ENCODE results near the gene PPP2R2B. TPM values are rescaled to one million over a fixed set of nuclear protein-coding genes. Genes with fewer than 3 reads are reported as not detected.

Gene PPP2R2B
- polyA plus RNA-seq, 2 of the 4 experiments (the other 2 are of a cell fraction) = not detected

DNA sequence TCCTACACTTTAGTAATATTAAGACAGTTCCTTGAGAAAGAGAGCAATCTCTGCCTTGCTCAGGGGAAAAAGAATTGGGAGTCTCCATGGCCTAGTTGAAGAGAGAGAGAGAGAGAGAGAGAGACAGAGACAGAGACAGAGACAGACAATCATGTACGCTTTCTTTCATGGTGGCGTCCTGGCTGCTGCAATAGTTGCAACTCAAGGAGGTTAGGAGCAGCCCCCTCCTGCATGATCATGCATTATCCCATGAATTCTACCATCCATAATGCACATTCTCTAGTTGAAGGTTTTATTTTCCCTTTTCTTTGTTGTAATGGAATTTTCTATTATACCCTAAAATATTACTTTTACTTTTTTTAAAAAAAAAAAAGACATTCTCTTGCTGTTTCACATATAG, 50.7 kb downstream of the PPP2R2B start:
- H3K9me3 ChIP-seq = no peaks in the 10 kb centered on the region
- ChIA-PET POLR2A (no interaction called here), CTCF (interaction anchor here (1.8 kb wide), 1 partner anchor 15 kb away, joined by 5 read pairs; no protein-coding TSS in a partner anchor)
- FAIRE-seq (no peak), ATAC-seq (no peak), DNase-seq (ENCODE audit: low read depth in 1 of 2, low spot score in 1 of 2) (no peak)
- H3K4me2 ChIP-seq = no peak overlapping the region
- no peak for TF ChIP-seq RNF2 (IDR thresholded peaks at IDR 0.05; ENCODE audit: borderline replicate concordance, low read depth)
- TF ChIP-seq, protein P1, sequence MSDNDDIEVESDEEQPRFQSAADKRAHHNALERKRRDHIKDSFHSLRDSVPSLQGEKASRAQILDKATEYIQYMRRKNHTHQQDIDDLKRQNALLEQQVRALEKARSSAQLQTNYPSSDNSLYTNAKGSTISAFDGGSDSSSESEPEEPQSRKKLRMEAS (IDR thresholded peaks at IDR 0.05) = no peak
- TF ChIP-seq, protein P2, sequence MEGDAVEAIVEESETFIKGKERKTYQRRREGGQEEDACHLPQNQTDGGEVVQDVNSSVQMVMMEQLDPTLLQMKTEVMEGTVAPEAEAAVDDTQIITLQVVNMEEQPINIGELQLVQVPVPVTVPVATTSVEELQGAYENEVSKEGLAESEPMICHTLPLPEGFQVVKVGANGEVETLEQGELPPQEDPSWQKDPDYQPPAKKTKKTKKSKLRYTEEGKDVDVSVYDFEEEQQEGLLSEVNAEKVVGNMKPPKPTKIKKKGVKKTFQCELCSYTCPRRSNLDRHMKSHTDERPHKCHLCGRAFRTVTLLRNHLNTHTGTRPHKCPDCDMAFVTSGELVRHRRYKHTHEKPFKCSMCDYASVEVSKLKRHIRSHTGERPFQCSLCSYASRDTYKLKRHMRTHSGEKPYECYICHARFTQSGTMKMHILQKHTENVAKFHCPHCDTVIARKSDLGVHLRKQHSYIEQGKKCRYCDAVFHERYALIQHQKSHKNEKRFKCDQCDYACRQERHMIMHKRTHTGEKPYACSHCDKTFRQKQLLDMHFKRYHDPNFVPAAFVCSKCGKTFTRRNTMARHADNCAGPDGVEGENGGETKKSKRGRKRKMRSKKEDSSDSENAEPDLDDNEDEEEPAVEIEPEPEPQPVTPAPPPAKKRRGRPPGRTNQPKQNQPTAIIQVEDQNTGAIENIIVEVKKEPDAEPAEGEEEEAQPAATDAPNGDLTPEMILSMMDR (IDR thresholded peaks at IDR 0.05) = no peak
- TF ChIP-seq POLR2A (IDR thresholded peaks at IDR 0.05; ENCODE audit: low read length) = no peak
- no peak for TF ChIP-seq NR3C1 (IDR thresholded peaks at IDR 0.05)
- no peak for TF ChIP-seq GATA3 (IDR thresholded peaks at IDR 0.05; ENCODE audit: borderline replicate concordance)
- TF ChIP-seq RFX5 (IDR thresholded peaks at IDR 0.05) = no peak
- no peak for TF ChIP-seq FOSB (CRISPR knock-in tag; IDR thresholded peaks at IDR 0.05)
- TF ChIP-seq HOXB13 (CRISPR knock-in tag; IDR thresholded peaks at IDR 0.05; ENCODE audit: low read depth) = no peak
- TF ChIP-seq CEBPB (IDR thresholded peaks at IDR 0.05) = no peak
- TF ChIP-seq, protein P3, sequence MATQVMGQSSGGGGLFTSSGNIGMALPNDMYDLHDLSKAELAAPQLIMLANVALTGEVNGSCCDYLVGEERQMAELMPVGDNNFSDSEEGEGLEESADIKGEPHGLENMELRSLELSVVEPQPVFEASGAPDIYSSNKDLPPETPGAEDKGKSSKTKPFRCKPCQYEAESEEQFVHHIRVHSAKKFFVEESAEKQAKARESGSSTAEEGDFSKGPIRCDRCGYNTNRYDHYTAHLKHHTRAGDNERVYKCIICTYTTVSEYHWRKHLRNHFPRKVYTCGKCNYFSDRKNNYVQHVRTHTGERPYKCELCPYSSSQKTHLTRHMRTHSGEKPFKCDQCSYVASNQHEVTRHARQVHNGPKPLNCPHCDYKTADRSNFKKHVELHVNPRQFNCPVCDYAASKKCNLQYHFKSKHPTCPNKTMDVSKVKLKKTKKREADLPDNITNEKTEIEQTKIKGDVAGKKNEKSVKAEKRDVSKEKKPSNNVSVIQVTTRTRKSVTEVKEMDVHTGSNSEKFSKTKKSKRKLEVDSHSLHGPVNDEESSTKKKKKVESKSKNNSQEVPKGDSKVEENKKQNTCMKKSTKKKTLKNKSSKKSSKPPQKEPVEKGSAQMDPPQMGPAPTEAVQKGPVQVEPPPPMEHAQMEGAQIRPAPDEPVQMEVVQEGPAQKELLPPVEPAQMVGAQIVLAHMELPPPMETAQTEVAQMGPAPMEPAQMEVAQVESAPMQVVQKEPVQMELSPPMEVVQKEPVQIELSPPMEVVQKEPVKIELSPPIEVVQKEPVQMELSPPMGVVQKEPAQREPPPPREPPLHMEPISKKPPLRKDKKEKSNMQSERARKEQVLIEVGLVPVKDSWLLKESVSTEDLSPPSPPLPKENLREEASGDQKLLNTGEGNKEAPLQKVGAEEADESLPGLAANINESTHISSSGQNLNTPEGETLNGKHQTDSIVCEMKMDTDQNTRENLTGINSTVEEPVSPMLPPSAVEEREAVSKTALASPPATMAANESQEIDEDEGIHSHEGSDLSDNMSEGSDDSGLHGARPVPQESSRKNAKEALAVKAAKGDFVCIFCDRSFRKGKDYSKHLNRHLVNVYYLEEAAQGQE (IDR thresholded peaks at IDR 0.05) = no peak
- no peak overlapping the region for H3K4me3 ChIP-seq
- H3K4me1 ChIP-seq = no peaks in the 10 kb centered on the region
- no peak overlapping the region for H3K27ac ChIP-seq
- WGBS (ENCODE audit: missing lambda C conversion rate) = 5% methylated on average over 2 of the region's 2 CpGs

DNA sequence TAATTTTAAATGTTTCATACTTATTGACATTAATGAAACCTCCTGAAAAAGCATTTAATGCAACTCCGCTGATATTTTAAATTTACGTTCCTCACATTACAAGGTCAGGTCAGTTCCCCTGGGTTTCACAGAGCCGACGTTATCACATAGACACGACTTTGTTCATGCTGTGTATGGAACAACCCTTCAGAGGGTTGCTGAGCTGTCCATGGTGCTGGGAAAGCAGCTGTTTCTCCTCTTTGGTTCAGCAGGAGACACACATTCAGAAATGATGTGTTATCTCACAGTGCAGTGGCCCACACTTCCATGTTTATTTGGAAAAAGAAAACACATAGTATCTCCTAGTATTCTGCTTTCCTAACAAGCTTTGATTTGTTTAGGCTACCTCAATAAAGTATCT, 53.5 kb downstream of the PPP2R2B start:
- CTCF ChIA-PET = interaction anchor here (1.2 kb wide), 1 partner anchor 142 kb away, joined by 3 read pairs; no protein-coding TSS in a partner anchor
- Histone ChIP-seq H3K27ac (no peak overlapping the region), H3K4me1 (no peaks in the 10 kb centered on the region), H3K4me3 (no peak overlapping the region), H3K9me3 (no peaks in the 10 kb centered on the region), H3K4me2 (no peak overlapping the region)
- no peak; a peak in 1 of 6 replicates for ATAC-seq
- FAIRE-seq = no peak
- POLR2A ChIA-PET = no interaction called here
- TF ChIP-seq JUN (IDR thresholded peaks at IDR 0.05) (no peak), EHMT2 (IDR thresholded peaks at IDR 0.05; ENCODE audit: low read depth) (0 out of 2 replicates have a peak, but pooled peaks have one; percentile 39)
- TF ChIP-seq, protein P3 (IDR thresholded peaks at IDR 0.05) = peak; percentile 90
- peak in 1 of 2 experiments; percentile 10 for DNase-seq (ENCODE audit: low read depth in 1 of 2, low spot score in 1 of 2)
- WGBS (ENCODE audit: missing lambda C conversion rate) = 25% methylated on average over 5 of the region's 5 CpGs

DNA sequence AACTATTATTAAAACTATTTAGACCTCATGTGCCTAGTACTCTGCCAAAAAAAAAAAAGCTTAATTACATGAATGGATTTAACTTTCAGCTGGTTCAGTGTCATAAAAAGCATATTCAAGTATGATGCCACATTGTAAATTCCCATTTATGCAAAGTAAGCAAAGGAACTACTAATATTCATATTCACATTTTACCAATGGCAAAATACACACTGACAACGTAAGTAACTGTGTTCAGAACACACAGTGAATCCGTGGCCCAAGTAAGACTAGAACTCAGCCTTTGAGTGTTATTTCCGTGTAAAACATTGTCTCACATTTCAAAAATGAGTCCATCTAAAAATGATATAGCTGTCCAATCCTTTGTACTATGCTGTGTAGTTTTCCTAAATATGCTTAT, 56.8 kb downstream of the PPP2R2B start:
- WGBS (ENCODE audit: missing lambda C conversion rate) = 2% methylated on average over 3 of the region's 3 CpGs
- POLR2A ChIA-PET = no interaction called here
- no peaks in the 10 kb centered on the region for H3K4me1 ChIP-seq
- no peak overlapping the region for H3K4me3 ChIP-seq
- no peaks in the 10 kb centered on the region for H3K9me3 ChIP-seq
- H3K27ac ChIP-seq = no peak overlapping the region
- ATAC-seq (no peak), FAIRE-seq (no peak), DNase-seq (ENCODE audit: low read depth in 1 of 2, low spot score in 1 of 2) (no peak)
- CTCF ChIA-PET = no interaction called here
- H3K4me2 ChIP-seq = no peak overlapping the region
- TF ChIP-seq RCOR1 (IDR thresholded peaks at IDR 0.05; ENCODE audit: low read depth, low read length) (no peak), TFCP2L1 (CRISPR knock-in tag; IDR thresholded peaks at IDR 0.05) (no peak), ESRRA (IDR thresholded peaks at IDR 0.05; ENCODE audit: borderline replicate concordance, low read length) (no peak), RNF2 (IDR thresholded peaks at IDR 0.05; ENCODE audit: borderline replicate concordance, low read depth) (no peak), ZFP36 (IDR thresholded peaks at IDR 0.05; ENCODE audit: borderline replicate concordance, partially characterized antibody) (no peak), FOSB (CRISPR knock-in tag; IDR thresholded peaks at IDR 0.05) (no peak), ZC3H11A (IDR thresholded peaks at IDR 0.05) (no peak)
- TF ChIP-seq, protein P4, sequence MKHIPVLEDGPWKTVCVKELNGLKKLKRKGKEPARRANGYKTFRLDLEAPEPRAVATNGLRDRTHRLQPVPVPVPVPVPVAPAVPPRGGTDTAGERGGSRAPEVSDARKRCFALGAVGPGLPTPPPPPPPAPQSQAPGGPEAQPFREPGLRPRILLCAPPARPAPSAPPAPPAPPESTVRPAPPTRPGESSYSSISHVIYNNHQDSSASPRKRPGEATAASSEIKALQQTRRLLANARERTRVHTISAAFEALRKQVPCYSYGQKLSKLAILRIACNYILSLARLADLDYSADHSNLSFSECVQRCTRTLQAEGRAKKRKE (CRISPR knock-in tag; IDR thresholded peaks at IDR 0.05; ENCODE audit: low read depth) = no peak
